Coronary artery (tissue), 2 donors: Measurements from ENCODE around the gene MRFAP1L1.

ENCODE experiments used
- DNase-seq: peaks from one replicate; pipeline ENCODE4 v3.0.0-alpha.2; 2017; ENCODE audit warnings: low spot score
- H3K27ac ChIP-seq, 2 donors: fragments of 200-600 bp; sonication (generic); one replicate each; pipeline ENCODE4 v1.5.1; 2016 to 2019
- H3K4me3 ChIP-seq: fragments of 200-600 bp; sonication (generic); 2 replicates; pipeline ENCODE4 v1.5.1; 2016; ENCODE audit warnings: mild to moderate bottlenecking, moderate library complexity
- TF ChIP-seq, protein P1 (sequence below): fragments of 200-600 bp; sonication (generic); IDR thresholded peaks from one replicate; pipeline ENCODE4 v1.5.1; 2019; ENCODE audit warnings: antibody characterized with exemption

MRFAP1L1 gene

DNA sequence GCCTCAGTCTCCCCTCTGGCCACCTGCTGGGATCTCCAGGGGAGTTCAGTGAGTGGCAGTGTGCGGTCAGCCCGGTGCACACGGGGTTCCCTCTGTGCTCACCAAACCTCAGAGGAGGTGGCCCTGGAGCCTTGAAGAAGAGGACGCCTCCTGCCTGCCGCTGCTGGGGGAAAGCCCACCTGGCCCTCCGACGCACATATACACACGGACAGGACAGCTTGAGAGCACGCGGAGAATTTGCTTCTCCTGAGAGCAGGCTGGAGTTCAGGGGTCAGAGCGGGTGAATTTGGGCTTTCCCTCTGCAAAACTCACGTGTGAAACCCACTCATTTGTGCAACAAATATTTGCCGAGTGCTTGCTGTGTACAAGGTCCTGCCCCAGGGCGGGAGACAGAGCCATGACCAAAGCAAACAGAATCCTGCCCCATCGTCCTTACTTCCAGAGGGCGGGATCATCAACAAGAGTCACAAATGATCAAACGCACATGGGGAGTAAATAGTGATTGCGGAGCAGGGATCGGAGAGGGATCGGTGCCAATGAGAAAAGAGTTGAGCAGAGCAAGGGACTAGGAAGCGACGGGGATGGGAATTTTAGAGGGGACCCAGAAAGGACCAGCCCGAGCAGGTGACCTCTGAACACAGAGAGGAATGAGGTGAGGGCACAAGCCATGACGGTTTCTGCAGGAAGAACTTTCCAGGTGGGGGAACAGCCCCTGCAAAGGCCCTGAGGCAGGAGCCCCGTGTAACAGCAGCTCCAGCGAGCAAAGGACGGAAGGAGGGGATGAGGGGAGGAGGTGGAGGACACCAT lies 23.9 kb upstream of the MRFAP1L1 start:
- H3K27ac ChIP-seq, result peak overlapping the region; percentile 61 to 66
- TF ChIP-seq, protein P1, sequence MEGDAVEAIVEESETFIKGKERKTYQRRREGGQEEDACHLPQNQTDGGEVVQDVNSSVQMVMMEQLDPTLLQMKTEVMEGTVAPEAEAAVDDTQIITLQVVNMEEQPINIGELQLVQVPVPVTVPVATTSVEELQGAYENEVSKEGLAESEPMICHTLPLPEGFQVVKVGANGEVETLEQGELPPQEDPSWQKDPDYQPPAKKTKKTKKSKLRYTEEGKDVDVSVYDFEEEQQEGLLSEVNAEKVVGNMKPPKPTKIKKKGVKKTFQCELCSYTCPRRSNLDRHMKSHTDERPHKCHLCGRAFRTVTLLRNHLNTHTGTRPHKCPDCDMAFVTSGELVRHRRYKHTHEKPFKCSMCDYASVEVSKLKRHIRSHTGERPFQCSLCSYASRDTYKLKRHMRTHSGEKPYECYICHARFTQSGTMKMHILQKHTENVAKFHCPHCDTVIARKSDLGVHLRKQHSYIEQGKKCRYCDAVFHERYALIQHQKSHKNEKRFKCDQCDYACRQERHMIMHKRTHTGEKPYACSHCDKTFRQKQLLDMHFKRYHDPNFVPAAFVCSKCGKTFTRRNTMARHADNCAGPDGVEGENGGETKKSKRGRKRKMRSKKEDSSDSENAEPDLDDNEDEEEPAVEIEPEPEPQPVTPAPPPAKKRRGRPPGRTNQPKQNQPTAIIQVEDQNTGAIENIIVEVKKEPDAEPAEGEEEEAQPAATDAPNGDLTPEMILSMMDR, result no peak
- H3K4me3 ChIP-seq, result no peak overlapping the region
- DNase-seq, result no peak

DNA sequence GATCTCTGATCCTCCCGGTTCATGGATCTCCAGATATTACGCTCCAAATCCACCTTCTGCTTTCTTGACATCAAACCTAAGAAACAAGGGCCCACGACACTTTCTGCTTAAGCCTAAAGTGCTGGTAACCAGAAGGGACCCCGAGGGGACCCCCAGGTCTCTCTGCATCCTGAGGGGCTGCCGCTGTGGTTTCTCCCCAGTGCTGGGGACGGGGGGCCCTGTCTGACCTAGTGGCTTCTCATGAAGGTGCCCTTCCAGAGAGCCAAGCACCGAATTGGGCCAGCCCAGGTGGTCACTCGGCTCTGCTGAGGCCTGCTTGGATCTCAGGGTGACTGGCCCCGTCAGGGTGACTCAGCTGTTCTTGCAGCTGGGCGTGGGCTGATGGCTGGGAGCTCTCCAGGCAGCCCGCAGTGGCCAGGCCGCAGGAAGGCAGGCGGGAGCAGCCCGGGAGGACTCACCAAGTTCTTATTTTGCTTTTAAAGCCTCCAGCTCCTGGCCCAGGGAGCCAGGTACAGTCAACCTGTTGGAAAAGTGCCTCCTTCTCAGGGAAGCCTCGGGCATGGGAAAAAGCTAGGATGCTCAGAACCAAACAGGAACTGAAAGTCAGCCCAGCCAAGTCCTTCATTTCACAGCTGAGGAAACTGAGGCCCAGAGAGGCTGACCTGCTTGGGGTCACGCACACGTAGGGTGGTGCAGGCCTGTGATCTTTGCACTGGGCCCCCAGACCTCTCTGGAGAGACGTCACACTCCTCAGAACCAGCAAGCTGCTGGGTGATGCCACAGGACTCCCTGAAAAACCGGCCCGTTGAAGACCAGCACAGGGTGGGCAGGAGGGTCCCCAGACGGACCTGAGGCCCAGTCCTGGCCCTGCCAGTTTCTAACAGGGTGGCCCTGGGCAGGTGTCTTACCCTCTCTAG lies 23.0 kb upstream of the MRFAP1L1 start:
- H3K27ac ChIP-seq, result peak overlapping the region; percentile 61 to 66
- DNase-seq, result peak; percentile 89
- H3K4me3 ChIP-seq, result no peak overlapping the region

DNA sequence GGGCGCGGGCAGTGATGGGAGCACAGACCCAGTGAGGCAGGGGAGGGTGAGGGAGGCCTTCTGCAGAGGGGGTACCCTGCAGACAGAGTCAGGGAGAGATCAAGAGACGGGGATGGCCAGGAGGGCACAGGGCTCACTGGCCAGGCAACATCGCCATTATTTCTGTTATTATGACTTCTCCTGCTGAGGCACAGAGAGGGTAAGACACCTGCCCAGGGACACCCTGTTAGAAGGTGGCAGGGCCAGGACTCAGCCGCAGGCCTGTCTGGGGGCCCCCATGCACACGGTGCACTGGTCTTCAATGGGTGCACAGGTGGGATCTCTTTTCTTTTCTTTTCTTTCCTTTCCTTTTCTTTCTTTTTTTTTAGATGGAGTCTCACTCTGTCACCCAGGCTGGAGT lies 22.1 kb upstream of the MRFAP1L1 start:
- no peak overlapping the region for H3K4me3 ChIP-seq
- no peak for DNase-seq

More for the DNA sequence above, 23.0 kb upstream of the MRFAP1L1 start:
- TF ChIP-seq, protein P1, result no peak

DNA sequence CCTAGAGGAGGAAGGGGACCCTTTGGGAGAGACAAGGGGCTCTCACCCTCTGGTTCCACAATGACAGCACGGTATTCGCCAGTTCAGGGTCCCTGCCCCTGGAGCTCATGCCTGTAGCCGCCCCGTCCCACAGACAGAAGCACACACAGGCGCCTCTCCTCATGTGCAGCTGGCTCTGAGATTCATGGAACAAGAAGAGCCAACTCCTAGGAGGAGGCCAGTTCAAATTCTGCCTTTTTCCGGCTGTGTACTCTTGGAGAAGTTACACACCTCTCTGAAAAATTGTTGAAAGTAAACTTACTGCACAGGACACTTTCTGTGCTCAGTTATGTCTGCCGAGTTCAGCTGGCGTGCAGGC lies 21.6 kb upstream of the MRFAP1L1 start:
- Histone ChIP-seq H3K27ac (peak overlapping the region in 1 of 2 donors; percentile 71), H3K4me3 (no peak overlapping the region)
- DNase-seq, result peak; percentile 68
- TF ChIP-seq, protein P1, result no peak

More for the DNA sequence above, 22.1 kb upstream of the MRFAP1L1 start:
- TF ChIP-seq, protein P1, result no peak
- peak overlapping the region in 1 of 2 donors; percentile 71 for H3K27ac ChIP-seq

DNA sequence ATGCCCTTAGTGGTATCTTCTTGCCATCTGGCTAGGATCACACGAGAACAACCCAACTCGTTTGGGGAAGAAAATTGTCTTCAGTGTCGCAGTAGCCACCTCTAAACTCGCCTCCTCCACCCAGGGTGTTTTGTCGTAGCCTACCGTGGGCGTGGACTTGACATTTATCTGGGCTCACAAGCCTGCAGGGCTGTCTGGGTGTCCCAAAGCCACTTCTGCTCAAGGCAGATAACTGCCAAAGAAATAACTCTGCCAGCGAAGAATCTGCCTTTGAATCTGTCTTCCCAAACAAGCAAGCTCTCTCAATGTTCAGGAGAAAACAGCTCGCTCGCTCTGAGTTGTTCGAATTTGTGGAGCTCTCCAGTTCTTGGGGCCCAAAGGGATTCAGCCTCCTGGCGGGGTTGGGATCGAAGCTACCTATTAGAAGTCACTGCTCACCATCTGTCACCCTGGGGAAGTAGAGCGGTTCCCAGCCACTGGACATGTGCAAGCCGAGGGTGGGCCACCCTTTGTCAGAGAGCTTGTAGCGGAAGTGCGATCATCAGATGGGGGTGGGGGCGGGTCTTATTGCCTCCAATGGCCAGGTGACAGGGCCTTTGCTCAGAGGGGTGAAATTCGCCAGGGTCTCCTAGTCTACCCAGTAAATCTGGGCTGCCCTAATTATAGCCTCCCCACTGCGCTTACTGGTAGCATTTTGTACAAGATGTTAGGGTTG lies 21.1 kb upstream of the MRFAP1L1 start:
- no peak overlapping the region for H3K4me3 ChIP-seq
- TF ChIP-seq, protein P1, result no peak
- peak; percentile 70 for DNase-seq
- peak overlapping the region in 1 of 2 donors; percentile 71 for H3K27ac ChIP-seq

DNA sequence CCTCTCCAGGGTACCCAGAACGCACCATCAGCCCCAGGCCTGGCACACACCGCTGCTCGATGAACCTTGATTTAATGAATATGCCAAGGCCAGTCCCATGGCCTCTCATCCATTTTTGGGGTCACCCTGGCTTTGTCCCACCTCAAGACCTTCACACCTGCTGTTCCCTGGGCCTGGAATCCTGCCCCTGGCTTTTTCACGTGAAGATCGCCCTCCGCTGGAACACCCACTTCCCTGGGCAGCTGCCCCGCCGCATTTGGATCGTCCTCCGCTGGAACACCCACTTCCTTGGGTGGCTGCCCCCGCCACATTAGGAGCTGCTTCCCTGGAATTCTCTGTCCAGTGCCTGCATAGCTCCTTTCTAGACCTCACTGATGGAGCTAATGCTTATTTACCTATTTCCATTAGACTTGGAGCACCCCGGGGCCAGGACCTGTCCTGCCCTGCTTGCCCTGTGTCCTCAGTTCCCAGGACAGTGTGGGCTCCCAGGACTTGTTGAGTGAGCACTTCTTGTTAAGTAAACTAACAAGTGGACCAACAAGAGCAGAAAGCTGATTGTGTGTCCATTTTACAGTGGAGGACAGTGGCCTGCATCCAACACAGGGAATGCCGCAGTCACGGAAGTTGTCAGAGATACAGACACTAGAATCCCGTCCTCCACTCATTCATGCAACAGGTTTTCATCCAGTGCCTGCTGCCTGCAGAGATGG lies 18.8 kb upstream of the MRFAP1L1 start:
- Histone ChIP-seq H3K27ac (no peak overlapping the region), H3K4me3 (no peak overlapping the region)
- TF ChIP-seq, protein P1, result no peak
- DNase-seq, result no peak
